Spleen (tissue), 7 donors: ENCODE results near the gene KLHL30.

Experiments used
- CTCF ChIP-seq, 11 experiments: fragments of 200-600 bp in 7 of 11; fragments of 450-650 bp in 4 of 11; sonication (generic) in 4 of 11; IDR thresholded peaks in 8 of 11; conservative IDR thresholded peaks in 3 of 11; 1 replicate in 7 of 11; 2 replicates in 4 of 11; pipeline versions ENCODE4 v1.4.0 to v1.8.0; 2016 to 2021; ENCODE audit warnings: antibody characterized with exemption in 11 of 11, inconsistent platforms in 4 of 11, mild to moderate bottlenecking in 1 of 11
- POLR2A ChIP-seq, 3 donors: fragments of 450-650 bp; IDR thresholded peaks; one replicate each; pipeline ENCODE4 v1.5.1; 2017; ENCODE audit warnings: antibody characterized with exemption in 3 of 3, mild to moderate bottlenecking in 1 of 3
- POLR2AphosphoS5 ChIP-seq, 3 donors: sonication (generic); formaldehyde crosslinking; IDR thresholded peaks; one replicate each; pipeline ENCODE4 v1.5.1; 2017; ENCODE audit warnings: antibody characterized with exemption in 3 of 3
- donor health status: DM: no; HTN: no; CAD: no; lungs with moderate emphysema.
- donor health status: DM: no; HTN: no; CAD: no.
- donor health status: DM: no; HTN: no; CAD: no.

GRCh38 chr2:238114851-238115660 is 23.4 kb upstream of the KLHL30 start:
- TF ChIP-seq POLR2AphosphoS5 (IDR thresholded peaks at IDR 0.05), result no peak
- no peak for TF ChIP-seq POLR2A (IDR thresholded peaks at IDR 0.05)
- TF ChIP-seq CTCF (IDR thresholded peaks at IDR 0.05 in 8 of 11, conservative IDR thresholded peaks at IDR 0.05 in 3 of 11), result no peak
